SU-DHL-6 (cell line): ENCODE results near the gene GPHN.

Experiments used
- EZH2phosphoT487 ChIP-seq: fragments of 200-600 bp; sonication (generic), shearing (Covaris generic); conservative IDR thresholded peaks from 2 replicates; pipeline ENCODE4 v1.6.1; 2018; ENCODE audit warnings: mild to moderate bottlenecking, antibody characterized with exemption, low read length, moderate library complexity, mixed read lengths
- TF ChIP-seq, protein P1 (sequence below): fragments of 200-600 bp; sonication (generic); IDR thresholded peaks from one replicate; pipeline ENCODE4 v1.5.1; 2017; ENCODE audit warnings: antibody characterized with exemption, mild to moderate bottlenecking, low read length, moderate library complexity; ENCODE audit not compliant: insufficient read depth, poor library complexity, severe bottlenecking

DNA sequence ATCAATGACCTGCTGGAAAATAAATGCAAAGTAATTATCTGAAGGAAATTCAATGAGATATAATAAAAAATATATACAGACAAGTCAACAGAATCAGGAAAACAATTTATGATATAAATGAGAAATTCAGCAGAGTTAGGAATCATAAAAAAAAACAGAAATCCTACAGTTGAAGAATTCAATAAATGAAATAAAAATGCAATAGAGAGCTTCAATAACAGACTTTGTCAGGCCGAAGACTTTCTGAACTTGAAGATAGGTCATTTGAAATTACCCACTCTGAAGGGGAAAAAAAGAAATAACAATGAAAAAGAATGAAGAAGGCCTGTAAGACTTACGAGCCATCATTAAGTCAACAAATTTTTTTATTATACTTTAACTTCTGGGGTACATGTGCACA is 665.8 kb downstream of the GPHN start:
- TF ChIP-seq, protein P1, sequence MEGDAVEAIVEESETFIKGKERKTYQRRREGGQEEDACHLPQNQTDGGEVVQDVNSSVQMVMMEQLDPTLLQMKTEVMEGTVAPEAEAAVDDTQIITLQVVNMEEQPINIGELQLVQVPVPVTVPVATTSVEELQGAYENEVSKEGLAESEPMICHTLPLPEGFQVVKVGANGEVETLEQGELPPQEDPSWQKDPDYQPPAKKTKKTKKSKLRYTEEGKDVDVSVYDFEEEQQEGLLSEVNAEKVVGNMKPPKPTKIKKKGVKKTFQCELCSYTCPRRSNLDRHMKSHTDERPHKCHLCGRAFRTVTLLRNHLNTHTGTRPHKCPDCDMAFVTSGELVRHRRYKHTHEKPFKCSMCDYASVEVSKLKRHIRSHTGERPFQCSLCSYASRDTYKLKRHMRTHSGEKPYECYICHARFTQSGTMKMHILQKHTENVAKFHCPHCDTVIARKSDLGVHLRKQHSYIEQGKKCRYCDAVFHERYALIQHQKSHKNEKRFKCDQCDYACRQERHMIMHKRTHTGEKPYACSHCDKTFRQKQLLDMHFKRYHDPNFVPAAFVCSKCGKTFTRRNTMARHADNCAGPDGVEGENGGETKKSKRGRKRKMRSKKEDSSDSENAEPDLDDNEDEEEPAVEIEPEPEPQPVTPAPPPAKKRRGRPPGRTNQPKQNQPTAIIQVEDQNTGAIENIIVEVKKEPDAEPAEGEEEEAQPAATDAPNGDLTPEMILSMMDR: no peak
- TF ChIP-seq EZH2phosphoT487: no peak
